ENCODE measurements around the gene DNM1L.

DNM1L gene

DNA sequence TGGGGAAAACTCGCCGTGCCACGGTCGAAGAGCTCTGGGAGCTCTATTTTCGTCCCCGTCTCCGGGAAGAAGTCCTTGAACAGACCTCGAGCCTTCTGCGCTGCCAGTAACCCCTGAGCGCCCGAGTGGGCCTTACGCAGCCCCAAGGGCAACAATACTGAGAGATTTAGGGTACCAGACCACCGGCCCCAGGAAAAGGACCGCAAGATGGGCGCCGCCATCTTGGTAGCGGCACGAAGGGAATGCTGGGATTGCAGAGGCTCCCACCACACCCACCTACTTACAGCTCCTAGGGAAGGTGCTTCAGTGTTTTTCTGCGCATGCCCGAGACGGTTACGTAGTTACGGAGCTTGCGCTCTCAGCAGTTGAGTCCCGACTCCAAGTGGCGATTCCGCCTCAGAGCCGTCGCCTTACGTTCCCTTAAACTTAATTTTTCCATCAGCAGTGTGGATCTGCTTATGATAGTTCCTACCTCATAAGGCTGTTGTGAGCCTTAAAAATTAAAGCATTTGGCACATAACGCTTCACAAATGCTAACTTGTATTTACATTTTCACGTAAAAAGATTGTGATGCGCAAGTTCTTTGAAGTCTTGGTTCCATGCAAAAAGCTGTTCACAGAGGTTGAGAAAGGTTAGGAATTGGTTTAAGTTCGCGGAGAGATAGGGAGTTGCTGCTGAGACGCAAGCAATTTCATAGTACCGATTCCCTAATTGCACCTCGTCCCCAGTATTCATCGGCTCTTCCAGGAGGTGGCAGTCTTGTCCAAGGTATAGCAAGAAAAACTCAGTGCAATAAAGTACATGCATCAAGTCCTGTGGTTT, 76.8 kb downstream of the DNM1L start, which contains the start of gene YARS2:
TSS of gene YARS2 (minus strand) at position 244 of the 822 bp plus-strand sequence. CDS start at position 221, 23 bp downstream.
- Histone ChIP-seq H3K27ac (replicated peaks) (peak within 1 kb of the TSS; percentile 88), H3K4me3 (replicated peaks; ENCODE audit: insufficient read depth, low read length) (peak within 1 kb of the TSS; percentile 91), H3K27me3 (ENCODE audit: insufficient read depth, poor library complexity, severe bottlenecking) (no peaks in the 10 kb centered on the region)
- peak; percentile 96 to 98 for DNase-seq (ENCODE audit: low read depth in 1 of 2, low spot score in 1 of 2)
- TF ChIP-seq, protein P1, sequence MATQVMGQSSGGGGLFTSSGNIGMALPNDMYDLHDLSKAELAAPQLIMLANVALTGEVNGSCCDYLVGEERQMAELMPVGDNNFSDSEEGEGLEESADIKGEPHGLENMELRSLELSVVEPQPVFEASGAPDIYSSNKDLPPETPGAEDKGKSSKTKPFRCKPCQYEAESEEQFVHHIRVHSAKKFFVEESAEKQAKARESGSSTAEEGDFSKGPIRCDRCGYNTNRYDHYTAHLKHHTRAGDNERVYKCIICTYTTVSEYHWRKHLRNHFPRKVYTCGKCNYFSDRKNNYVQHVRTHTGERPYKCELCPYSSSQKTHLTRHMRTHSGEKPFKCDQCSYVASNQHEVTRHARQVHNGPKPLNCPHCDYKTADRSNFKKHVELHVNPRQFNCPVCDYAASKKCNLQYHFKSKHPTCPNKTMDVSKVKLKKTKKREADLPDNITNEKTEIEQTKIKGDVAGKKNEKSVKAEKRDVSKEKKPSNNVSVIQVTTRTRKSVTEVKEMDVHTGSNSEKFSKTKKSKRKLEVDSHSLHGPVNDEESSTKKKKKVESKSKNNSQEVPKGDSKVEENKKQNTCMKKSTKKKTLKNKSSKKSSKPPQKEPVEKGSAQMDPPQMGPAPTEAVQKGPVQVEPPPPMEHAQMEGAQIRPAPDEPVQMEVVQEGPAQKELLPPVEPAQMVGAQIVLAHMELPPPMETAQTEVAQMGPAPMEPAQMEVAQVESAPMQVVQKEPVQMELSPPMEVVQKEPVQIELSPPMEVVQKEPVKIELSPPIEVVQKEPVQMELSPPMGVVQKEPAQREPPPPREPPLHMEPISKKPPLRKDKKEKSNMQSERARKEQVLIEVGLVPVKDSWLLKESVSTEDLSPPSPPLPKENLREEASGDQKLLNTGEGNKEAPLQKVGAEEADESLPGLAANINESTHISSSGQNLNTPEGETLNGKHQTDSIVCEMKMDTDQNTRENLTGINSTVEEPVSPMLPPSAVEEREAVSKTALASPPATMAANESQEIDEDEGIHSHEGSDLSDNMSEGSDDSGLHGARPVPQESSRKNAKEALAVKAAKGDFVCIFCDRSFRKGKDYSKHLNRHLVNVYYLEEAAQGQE (IDR thresholded peaks at IDR 0.05; ENCODE audit: insufficient replicate concordance, low read depth), result peak; percentile 66
- TF ChIP-seq POLR2AphosphoS5 (IDR thresholded peaks at IDR 0.05; ENCODE audit: low read depth) (peak; percentile 64; the same call in 1 of the 2 replicates), SPI1 (IDR thresholded peaks at IDR 0.05; ENCODE audit: borderline replicate concordance, low read depth) (no peak), GABPA (IDR thresholded peaks at IDR 0.05; ENCODE audit: low read depth) (no peak)
- TF ChIP-seq, protein P2, sequence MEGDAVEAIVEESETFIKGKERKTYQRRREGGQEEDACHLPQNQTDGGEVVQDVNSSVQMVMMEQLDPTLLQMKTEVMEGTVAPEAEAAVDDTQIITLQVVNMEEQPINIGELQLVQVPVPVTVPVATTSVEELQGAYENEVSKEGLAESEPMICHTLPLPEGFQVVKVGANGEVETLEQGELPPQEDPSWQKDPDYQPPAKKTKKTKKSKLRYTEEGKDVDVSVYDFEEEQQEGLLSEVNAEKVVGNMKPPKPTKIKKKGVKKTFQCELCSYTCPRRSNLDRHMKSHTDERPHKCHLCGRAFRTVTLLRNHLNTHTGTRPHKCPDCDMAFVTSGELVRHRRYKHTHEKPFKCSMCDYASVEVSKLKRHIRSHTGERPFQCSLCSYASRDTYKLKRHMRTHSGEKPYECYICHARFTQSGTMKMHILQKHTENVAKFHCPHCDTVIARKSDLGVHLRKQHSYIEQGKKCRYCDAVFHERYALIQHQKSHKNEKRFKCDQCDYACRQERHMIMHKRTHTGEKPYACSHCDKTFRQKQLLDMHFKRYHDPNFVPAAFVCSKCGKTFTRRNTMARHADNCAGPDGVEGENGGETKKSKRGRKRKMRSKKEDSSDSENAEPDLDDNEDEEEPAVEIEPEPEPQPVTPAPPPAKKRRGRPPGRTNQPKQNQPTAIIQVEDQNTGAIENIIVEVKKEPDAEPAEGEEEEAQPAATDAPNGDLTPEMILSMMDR (IDR thresholded peaks at IDR 0.05; ENCODE audit: insufficient read depth, low read length), result peak; percentile 77

DNA sequence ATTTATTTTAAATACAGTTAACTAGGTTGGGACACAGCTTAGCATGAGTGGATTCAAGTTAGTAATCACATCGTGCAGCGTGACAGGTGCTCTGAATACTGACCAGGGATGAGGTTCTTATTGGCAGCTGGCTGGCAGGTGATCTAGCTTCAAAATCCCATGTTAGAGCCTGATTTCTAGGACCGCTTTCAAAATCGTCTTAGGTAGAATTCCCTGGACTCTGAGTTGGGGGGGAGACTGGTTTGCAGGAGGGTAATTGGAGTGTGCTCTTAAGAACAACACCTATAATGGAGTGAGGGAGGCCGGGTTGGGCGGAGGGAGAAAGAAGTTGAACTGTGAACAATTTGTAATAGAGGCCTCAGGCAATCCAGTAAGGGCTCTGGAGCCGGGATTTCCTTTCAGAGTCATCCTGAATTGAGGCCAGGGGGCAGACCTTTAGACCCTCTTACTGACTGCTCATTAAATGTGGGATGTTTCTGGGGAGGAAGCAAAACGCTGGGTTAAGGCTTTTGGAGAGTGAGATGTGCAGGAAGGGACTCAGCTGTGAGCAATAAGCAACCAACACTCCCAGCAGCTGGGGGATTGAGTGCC, 77.5 kb downstream of the DNM1L start:
- no peak overlapping the region for H3K4me3 ChIP-seq (replicated peaks; ENCODE audit: insufficient read depth, low read length)
- TF ChIP-seq, protein P2 (IDR thresholded peaks at IDR 0.05; ENCODE audit: insufficient read depth, low read length), result no peak
- TF ChIP-seq GABPA (IDR thresholded peaks at IDR 0.05; ENCODE audit: low read depth) (no peak), POLR2AphosphoS5 (IDR thresholded peaks at IDR 0.05; ENCODE audit: low read depth) (no peak), SPI1 (IDR thresholded peaks at IDR 0.05; ENCODE audit: borderline replicate concordance, low read depth) (no peak)
- TF ChIP-seq, protein P1 (IDR thresholded peaks at IDR 0.05; ENCODE audit: insufficient replicate concordance, low read depth), result no peak
- H3K27me3 ChIP-seq (ENCODE audit: insufficient read depth, poor library complexity, severe bottlenecking), result no peaks in the 10 kb centered on the region
- no peak overlapping the region for H3K27ac ChIP-seq (replicated peaks)
- DNase-seq (ENCODE audit: low read depth in 1 of 2, low spot score in 1 of 2), result no peak

DNA sequence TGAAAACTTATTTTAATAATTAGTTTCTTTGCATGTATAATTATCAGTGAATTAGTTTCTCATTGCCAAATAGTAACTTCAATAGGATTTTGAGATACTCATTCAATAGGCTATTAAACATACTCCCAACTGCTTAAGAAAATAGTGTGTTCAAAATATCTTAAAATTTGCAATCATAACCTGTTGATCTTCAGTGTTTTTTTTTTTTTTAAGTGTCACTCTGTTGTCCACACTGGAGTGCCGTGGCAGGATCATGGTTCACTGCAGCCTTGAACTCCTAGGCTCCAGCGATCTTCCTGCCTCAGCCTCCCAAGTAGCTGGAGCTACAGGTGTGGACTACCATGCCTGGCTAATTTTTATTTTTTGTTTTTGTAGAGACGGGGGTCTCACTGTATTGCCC, 78.1 kb downstream of the DNM1L start:
- TF ChIP-seq POLR2AphosphoS5 (IDR thresholded peaks at IDR 0.05; ENCODE audit: low read depth), result no peak
- TF ChIP-seq, protein P2 (IDR thresholded peaks at IDR 0.05; ENCODE audit: insufficient read depth, low read length), result no peak
- TF ChIP-seq, protein P1 (IDR thresholded peaks at IDR 0.05; ENCODE audit: insufficient replicate concordance, low read depth), result no peak
- TF ChIP-seq GABPA (IDR thresholded peaks at IDR 0.05; ENCODE audit: low read depth), result no peak
- TF ChIP-seq SPI1 (IDR thresholded peaks at IDR 0.05; ENCODE audit: borderline replicate concordance, low read depth), result no peak
- no peak overlapping the region for H3K27ac ChIP-seq (replicated peaks)
- no peak for DNase-seq (ENCODE audit: low read depth in 1 of 2, low spot score in 1 of 2)
- no peak overlapping the region for H3K4me3 ChIP-seq (replicated peaks; ENCODE audit: insufficient read depth, low read length)
- H3K27me3 ChIP-seq (ENCODE audit: insufficient read depth, poor library complexity, severe bottlenecking), result no peaks in the 10 kb centered on the region
